Measurements from ENCODE around the gene GPR146.

DNA sequence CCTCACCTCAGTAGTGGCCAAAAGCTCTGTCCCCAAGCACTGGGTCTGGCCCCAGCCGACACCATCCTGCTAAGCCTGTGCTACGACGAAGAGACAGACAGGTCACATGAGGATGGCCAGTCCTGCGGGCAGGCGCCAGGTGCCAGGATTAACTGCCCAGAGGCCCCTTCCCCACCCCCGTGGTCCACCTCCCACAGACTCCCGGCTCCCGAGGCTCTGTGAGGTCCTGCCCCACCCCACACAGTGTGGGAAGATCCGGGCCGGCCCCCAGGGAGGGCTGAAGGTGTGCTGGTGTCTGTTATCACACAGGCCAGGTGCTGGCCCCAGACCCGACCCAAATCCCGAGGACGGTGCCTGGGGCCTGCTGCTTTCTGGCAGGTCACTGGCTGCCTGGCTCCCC is 34.1 kb upstream of the GPR146 start:
- TF ChIP-seq CTCF (IDR thresholded peaks at IDR 0.05) (no peak), POLR2A (IDR thresholded peaks at IDR 0.05) (no peak)

All from lower leg skin (tissue), 3 donors.